ENCODE measurements around the gene DCP2.

GRCh38 chr5:113057557-113057984, 81.0 kb downstream of the DCP2 start:
- TF ChIP-seq POLR2A (IDR thresholded peaks at IDR 0.05; ENCODE audit: low read length) (no peak), GATA1 (IDR thresholded peaks at IDR 0.05; ENCODE audit: low read depth, low read length) (no peak)
